Measurements from ENCODE around the gene SYNDIG1L.

Gene SYNDIG1L

DNA sequence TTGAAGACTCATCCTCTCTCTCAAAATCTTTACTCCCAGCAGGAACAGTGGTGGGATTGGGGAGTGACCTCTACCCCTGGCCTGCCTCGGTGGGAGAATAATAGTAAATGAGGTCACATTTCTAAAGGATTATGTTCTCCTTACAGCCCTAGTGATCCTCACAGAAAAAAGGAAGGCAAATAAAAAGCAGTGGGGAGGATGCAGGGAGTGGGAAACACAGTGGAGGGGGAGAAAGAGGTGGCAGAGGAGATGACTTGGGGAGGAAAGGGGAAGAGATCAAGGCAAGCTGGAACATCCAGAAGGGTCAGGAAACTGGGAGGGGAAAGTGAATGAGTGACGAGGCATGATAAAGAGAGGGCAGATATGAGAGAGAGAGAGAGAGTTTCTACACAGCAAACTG lies 8.3 kb upstream of the SYNDIG1L start:
- Histone ChIP-seq H3K9ac (ENCODE audit: low read length in 5 of 5) (no peak overlapping the region), H3K4me3 (ENCODE audit: low read depth in 1 of 5, low read length in 5 of 5) (no peak overlapping the region), H3K4me1 (ENCODE audit: control insufficient read depth in 5 of 5, insufficient read depth in 5 of 5, low read length in 5 of 5) (no peaks in the 10 kb centered on the region), H3K36me3 (ENCODE audit: control insufficient read depth in 5 of 5, insufficient read depth in 5 of 5, low read length in 5 of 5) (no peaks in the 10 kb centered on the region), H3K9me3 (ENCODE audit: control insufficient read depth in 5 of 5, low read length in 5 of 5) (no peaks in the 10 kb centered on the region), H3K27me3 (ENCODE audit: control insufficient read depth in 5 of 5, insufficient read depth in 4 of 5, low read length in 5 of 5) (no peaks in the 10 kb centered on the region), H3K27ac (ENCODE audit: low read depth, low read length) (no peak overlapping the region)

DNA sequence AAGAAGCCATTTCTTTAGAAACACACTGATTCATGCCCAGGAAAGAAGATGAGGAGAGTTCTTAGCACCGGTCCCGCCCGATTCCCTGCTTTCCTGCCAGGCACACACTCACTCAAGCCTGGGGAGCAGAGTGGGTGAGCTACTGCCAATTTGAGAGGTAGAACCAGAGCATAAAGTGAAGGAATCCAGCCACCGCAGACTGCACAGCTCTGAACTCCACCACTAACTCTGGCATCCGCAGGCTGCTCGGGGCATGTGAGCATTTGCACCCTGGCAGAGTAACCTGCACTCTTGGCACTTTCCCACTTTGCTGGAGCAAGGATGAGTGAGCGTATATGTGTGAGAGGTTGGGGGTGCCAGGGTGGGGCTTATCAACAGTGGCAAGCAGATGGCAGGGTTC lies 4.0 kb upstream of the SYNDIG1L start:
- no peak overlapping the region for H3K4me3 ChIP-seq (ENCODE audit: low read depth in 1 of 5, low read length in 5 of 5)
- H3K36me3 ChIP-seq (ENCODE audit: control insufficient read depth in 5 of 5, insufficient read depth in 5 of 5, low read length in 5 of 5) = no peaks in the 10 kb centered on the region
- H3K27me3 ChIP-seq (ENCODE audit: control insufficient read depth in 5 of 5, insufficient read depth in 4 of 5, low read length in 5 of 5) = peaks cover 2 to 7% (median 7%) of the 10 kb centered on the region in 5 donors
- no peaks in the 10 kb centered on the region for H3K9me3 ChIP-seq (ENCODE audit: control insufficient read depth in 5 of 5, low read length in 5 of 5)
- H3K4me1 ChIP-seq (ENCODE audit: control insufficient read depth in 5 of 5, insufficient read depth in 5 of 5, low read length in 5 of 5) = peaks cover 0 to 4% (median 3%) of the 10 kb centered on the region in 5 donors
- no peak overlapping the region for H3K27ac ChIP-seq (ENCODE audit: low read depth, low read length)
- no peak overlapping the region for H3K9ac ChIP-seq (ENCODE audit: low read length in 5 of 5)

DNA sequence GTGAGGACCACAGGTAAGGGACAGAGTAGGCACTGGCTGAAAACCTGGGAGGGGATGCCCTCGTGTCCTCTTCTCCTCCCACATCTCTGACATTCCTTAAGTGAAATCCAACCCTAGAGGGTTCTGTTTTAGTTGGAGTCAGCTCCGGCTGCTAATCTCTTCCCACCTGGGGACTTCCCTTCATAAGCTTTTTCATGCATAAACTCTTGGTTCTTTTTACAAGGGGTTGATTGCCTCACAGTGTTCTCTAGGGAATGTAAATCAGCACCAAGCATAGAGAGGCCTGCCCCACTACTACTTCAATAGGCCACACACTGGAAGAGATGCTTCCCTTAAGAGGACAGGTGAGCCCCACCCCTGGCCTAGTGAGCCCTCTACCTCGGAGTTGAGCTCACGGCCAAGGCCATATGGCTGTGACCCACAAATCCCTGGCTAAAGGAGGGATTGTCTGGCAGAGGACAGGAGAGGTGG lies 3.2 kb upstream of the SYNDIG1L start:
- no peak overlapping the region for H3K4me3 ChIP-seq (ENCODE audit: low read depth in 1 of 5, low read length in 5 of 5)
- H3K27me3 ChIP-seq (ENCODE audit: control insufficient read depth in 5 of 5, insufficient read depth in 4 of 5, low read length in 5 of 5) = peaks cover 7 to 14% (median 12%) of the 10 kb centered on the region in 5 donors

DNA sequence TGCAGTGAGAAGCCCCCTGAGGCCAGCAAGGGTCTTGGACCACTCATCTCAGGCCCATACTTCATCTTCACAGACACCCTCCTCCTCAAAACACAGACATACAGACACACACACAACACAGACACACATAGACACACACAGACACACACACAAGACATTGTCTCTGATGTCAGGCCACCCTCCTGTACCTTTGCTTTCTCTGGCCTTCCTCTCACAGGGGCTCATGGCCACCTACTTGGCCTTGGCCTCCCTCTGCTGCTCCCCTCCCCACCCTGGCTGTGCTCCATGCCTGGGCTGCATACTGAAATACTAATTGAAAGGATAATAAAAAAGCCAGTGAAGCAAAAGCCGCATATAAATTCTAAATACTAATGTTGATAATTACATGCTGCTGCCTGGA lies 1.6 kb upstream of the SYNDIG1L start:
- no peaks in the 10 kb centered on the region for H3K9me3 ChIP-seq (ENCODE audit: control insufficient read depth in 5 of 5, low read length in 5 of 5)
- H3K4me1 ChIP-seq (ENCODE audit: control insufficient read depth in 5 of 5, insufficient read depth in 5 of 5, low read length in 5 of 5) = peaks cover 0 to 4% (median 3%) of the 10 kb centered on the region in 5 donors
- no peaks in the 10 kb centered on the region for H3K36me3 ChIP-seq (ENCODE audit: control insufficient read depth in 5 of 5, insufficient read depth in 5 of 5, low read length in 5 of 5)
- H3K4me3 ChIP-seq (ENCODE audit: low read depth in 1 of 5, low read length in 5 of 5) = no peak overlapping the region
- H3K9ac ChIP-seq (ENCODE audit: low read length in 5 of 5) = no peak overlapping the region
- peaks cover 7 to 18% (median 12%) of the 10 kb centered on the region in 5 donors for H3K27me3 ChIP-seq (ENCODE audit: control insufficient read depth in 5 of 5, insufficient read depth in 4 of 5, low read length in 5 of 5)
- H3K27ac ChIP-seq (ENCODE audit: low read depth, low read length) = no peak overlapping the region

More for the DNA sequence above, 3.2 kb upstream of the SYNDIG1L start:
- H3K4me1 ChIP-seq (ENCODE audit: control insufficient read depth in 5 of 5, insufficient read depth in 5 of 5, low read length in 5 of 5) = peaks cover 0 to 4% (median 3%) of the 10 kb centered on the region in 5 donors
- H3K36me3 ChIP-seq (ENCODE audit: control insufficient read depth in 5 of 5, insufficient read depth in 5 of 5, low read length in 5 of 5) = no peaks in the 10 kb centered on the region
- H3K9me3 ChIP-seq (ENCODE audit: control insufficient read depth in 5 of 5, low read length in 5 of 5) = no peaks in the 10 kb centered on the region
- no peak overlapping the region for H3K9ac ChIP-seq (ENCODE audit: low read length in 5 of 5)
- no peak overlapping the region for H3K27ac ChIP-seq (ENCODE audit: low read depth, low read length)

DNA sequence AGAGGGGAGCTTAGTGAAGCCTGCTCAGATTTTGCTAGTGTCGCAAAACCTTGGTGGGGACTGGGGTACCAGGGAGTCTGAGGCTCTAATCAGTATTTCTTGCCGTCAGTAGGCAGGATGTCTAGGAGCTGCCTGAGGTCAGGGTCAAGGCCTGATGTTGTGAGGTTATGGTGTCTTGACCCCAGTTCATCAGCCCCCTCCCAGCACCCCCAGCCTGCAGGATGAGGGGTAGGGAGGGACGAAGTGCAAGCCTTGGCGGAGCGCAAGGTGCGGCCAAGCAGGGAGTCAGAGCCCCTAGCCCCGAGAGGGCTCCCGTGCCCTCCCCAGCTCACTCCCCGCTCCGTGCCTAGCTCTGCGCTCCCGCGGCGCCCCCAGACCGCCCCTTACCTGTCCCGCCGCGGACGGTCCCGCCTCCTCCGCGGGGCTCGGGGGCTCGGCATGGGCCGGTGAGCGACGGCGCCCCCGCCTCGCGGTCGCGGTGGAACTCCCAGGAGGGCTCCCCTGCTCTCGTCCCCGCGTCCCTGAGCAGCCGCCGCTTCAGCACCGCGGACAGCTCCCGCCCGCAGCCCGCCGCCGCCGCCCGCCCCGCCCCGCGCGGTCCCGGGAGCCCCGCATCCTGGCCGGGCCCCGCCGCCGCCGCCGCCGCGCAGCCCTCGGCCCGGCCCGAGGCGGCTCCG lies 347 bp downstream of the SYNDIG1L start:
- H3K9me3 ChIP-seq (ENCODE audit: control insufficient read depth in 5 of 5, low read length in 5 of 5) = peaks cover 0 to 2% (median 0%) of the 10 kb centered on the region in 5 donors
- H3K4me3 ChIP-seq (ENCODE audit: low read depth in 1 of 5, low read length in 5 of 5) = no peak overlapping the region
- H3K27ac ChIP-seq (ENCODE audit: low read depth, low read length) = no peak overlapping the region
- no peak overlapping the region for H3K9ac ChIP-seq (ENCODE audit: low read length in 5 of 5)
- peaks cover 7 to 18% (median 12%) of the 10 kb centered on the region in 5 donors for H3K27me3 ChIP-seq (ENCODE audit: control insufficient read depth in 5 of 5, insufficient read depth in 4 of 5, low read length in 5 of 5)
- H3K36me3 ChIP-seq (ENCODE audit: control insufficient read depth in 5 of 5, insufficient read depth in 5 of 5, low read length in 5 of 5) = no peaks in the 10 kb centered on the region
- peaks cover 0 to 4% (median 3%) of the 10 kb centered on the region in 5 donors for H3K4me1 ChIP-seq (ENCODE audit: control insufficient read depth in 5 of 5, insufficient read depth in 5 of 5, low read length in 5 of 5)

DNA sequence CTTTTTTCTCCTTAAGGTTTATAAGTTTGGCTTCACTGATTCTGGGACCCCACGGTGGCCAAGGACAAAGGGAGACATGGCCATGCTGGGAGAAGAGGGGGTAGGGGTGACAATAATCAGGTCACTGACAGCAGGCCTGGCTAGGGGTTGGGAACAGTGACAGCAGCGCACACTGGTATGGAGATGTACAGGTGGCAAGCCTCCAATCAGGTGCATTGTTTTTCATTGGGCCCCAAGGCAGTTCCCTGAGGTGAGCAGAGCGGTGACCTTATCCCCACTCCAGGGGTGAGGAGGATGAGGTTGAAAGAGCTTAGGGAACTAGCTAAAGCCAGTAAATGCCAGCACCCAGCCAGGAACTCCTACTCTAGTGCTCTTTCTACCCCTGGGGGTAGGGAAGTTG lies 1.4 kb downstream of the SYNDIG1L start:
- peaks cover 0 to 2% (median 0%) of the 10 kb centered on the region in 5 donors for H3K9me3 ChIP-seq (ENCODE audit: control insufficient read depth in 5 of 5, low read length in 5 of 5)
- no peak overlapping the region for H3K9ac ChIP-seq (ENCODE audit: low read length in 5 of 5)
- peaks cover 7 to 18% (median 12%) of the 10 kb centered on the region in 5 donors for H3K27me3 ChIP-seq (ENCODE audit: control insufficient read depth in 5 of 5, insufficient read depth in 4 of 5, low read length in 5 of 5)
- H3K36me3 ChIP-seq (ENCODE audit: control insufficient read depth in 5 of 5, insufficient read depth in 5 of 5, low read length in 5 of 5) = no peaks in the 10 kb centered on the region
- H3K4me3 ChIP-seq (ENCODE audit: low read depth in 1 of 5, low read length in 5 of 5) = no peak overlapping the region
- H3K27ac ChIP-seq (ENCODE audit: low read depth, low read length) = no peak overlapping the region
- H3K4me1 ChIP-seq (ENCODE audit: control insufficient read depth in 5 of 5, insufficient read depth in 5 of 5, low read length in 5 of 5) = peaks cover 0 to 4% (median 3%) of the 10 kb centered on the region in 5 donors

DNA sequence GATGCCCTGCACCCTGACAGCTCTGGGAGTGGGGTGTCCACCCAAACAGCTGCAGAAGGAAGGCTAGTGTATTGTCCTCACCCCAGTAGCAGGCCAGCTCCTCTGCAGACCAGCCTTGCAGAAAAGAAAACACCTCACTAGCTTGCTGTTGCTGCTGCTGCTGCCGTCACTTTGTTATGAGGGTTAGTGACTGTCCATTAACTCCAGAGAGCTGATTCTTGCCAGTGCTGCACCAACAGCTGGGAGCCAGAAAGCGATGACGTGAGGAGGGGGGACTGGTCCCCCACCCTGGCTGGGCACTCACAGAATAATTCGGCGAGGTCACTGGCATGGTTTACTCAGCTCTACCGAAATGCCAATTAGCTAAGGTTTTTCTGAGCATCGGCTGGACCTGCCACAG lies 2.8 kb downstream of the SYNDIG1L start:
- H3K9me3 ChIP-seq (ENCODE audit: control insufficient read depth in 5 of 5, low read length in 5 of 5) = peaks cover 0 to 2% (median 0%) of the 10 kb centered on the region in 5 donors
- H3K27ac ChIP-seq (ENCODE audit: low read depth, low read length) = no peak overlapping the region
- peaks cover 11 to 20% (median 17%) of the 10 kb centered on the region in 5 donors for H3K27me3 ChIP-seq (ENCODE audit: control insufficient read depth in 5 of 5, insufficient read depth in 4 of 5, low read length in 5 of 5)
- no peak overlapping the region for H3K9ac ChIP-seq (ENCODE audit: low read length in 5 of 5)
- peaks cover 0 to 4% (median 3%) of the 10 kb centered on the region in 5 donors for H3K4me1 ChIP-seq (ENCODE audit: control insufficient read depth in 5 of 5, insufficient read depth in 5 of 5, low read length in 5 of 5)
- no peak overlapping the region for H3K4me3 ChIP-seq (ENCODE audit: low read depth in 1 of 5, low read length in 5 of 5)
- H3K36me3 ChIP-seq (ENCODE audit: control insufficient read depth in 5 of 5, insufficient read depth in 5 of 5, low read length in 5 of 5) = no peaks in the 10 kb centered on the region

DNA sequence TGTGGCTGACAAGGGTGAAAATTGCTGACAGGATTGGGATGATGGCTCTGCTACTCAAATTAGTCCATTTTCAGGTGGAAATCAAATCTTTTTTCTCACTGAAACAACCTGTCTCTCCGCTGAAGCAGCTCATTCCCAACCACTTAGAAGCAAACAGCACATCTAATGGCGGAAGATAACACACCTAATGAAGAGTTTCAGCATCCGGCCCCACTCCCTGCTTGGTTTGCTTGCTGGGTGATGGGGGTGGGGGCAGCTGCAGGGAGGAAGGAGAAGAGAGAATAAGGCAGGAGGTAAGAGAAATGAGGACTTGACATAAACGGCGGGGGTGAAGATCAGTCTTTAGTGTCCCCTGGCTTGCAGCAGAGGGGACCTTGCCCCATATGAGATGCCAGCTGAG lies 4.0 kb downstream of the SYNDIG1L start:
- Histone ChIP-seq H3K4me3 (ENCODE audit: low read depth in 1 of 5, low read length in 5 of 5) (no peak overlapping the region), H3K9ac (ENCODE audit: low read length in 5 of 5) (no peak overlapping the region), H3K27me3 (ENCODE audit: control insufficient read depth in 5 of 5, insufficient read depth in 4 of 5, low read length in 5 of 5) (peaks cover 11 to 26% (median 17%) of the 10 kb centered on the region in 5 donors), H3K27ac (ENCODE audit: low read depth, low read length) (no peak overlapping the region), H3K36me3 (ENCODE audit: control insufficient read depth in 5 of 5, insufficient read depth in 5 of 5, low read length in 5 of 5) (no peaks in the 10 kb centered on the region), H3K4me1 (ENCODE audit: control insufficient read depth in 5 of 5, insufficient read depth in 5 of 5, low read length in 5 of 5) (peaks cover 0 to 4% (median 3%) of the 10 kb centered on the region in 5 donors), H3K9me3 (ENCODE audit: control insufficient read depth in 5 of 5, low read length in 5 of 5) (peaks cover 0 to 2% (median 0%) of the 10 kb centered on the region in 5 donors)

DNA sequence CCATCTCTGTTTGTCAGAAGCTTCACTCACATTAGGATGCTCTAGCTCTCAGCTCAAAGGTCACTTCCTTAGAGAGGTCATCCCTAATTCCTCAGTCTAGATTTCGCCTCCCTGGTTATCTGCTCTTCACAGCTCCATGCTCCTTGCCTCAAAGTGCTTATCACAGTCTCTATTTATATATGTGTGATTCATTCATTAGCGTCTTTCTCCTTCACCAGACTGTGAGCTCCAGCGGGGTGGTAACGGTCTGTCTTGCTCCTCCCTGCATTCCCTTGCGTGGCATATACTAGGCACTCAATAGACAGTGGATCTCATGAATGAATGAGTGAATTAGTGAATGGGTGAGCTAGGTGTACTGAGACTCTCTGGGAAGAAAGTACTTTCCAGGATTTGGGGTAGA lies 6.9 kb downstream of the SYNDIG1L start:
- peaks cover 0 to 3% (median 0%) of the 10 kb centered on the region in 5 donors for H3K9me3 ChIP-seq (ENCODE audit: control insufficient read depth in 5 of 5, low read length in 5 of 5)
- no peak overlapping the region for H3K9ac ChIP-seq (ENCODE audit: low read length in 5 of 5)
- peaks cover 5 to 28% (median 10%) of the 10 kb centered on the region in 5 donors for H3K27me3 ChIP-seq (ENCODE audit: control insufficient read depth in 5 of 5, insufficient read depth in 4 of 5, low read length in 5 of 5)
- no peak overlapping the region for H3K4me3 ChIP-seq (ENCODE audit: low read depth in 1 of 5, low read length in 5 of 5)
- no peaks in the 10 kb centered on the region for H3K4me1 ChIP-seq (ENCODE audit: control insufficient read depth in 5 of 5, insufficient read depth in 5 of 5, low read length in 5 of 5)
- no peaks in the 10 kb centered on the region for H3K36me3 ChIP-seq (ENCODE audit: control insufficient read depth in 5 of 5, insufficient read depth in 5 of 5, low read length in 5 of 5)
- H3K27ac ChIP-seq (ENCODE audit: low read depth, low read length) = no peak overlapping the region

DNA sequence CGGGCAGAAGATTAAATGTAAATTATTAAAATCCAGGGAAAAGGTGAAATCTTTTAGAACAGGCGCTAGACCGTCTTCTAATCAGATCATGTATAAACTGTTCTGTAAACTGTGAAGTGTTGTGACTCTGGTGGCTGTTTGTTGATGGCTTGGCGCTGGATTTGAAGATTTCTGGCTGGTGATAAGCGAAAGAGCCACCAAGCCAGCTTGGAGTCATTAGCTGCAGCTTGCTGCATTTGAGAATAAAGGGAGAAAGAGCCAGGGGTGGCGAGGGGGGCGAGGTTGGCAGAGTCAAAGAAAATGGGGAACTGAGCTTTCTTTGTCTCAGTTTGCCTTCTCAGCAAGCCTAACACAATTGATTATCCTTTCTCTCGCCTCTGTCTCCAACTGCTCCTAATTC lies 8.0 kb downstream of the SYNDIG1L start:
- Histone ChIP-seq H3K27me3 (ENCODE audit: control insufficient read depth in 5 of 5, insufficient read depth in 4 of 5, low read length in 5 of 5) (peaks cover under 1 to 27% (median 10%) of the 10 kb centered on the region in 5 donors), H3K9me3 (ENCODE audit: control insufficient read depth in 5 of 5, low read length in 5 of 5) (peaks cover 0 to 3% (median 0%) of the 10 kb centered on the region in 5 donors), H3K36me3 (ENCODE audit: control insufficient read depth in 5 of 5, insufficient read depth in 5 of 5, low read length in 5 of 5) (no peaks in the 10 kb centered on the region), H3K4me1 (ENCODE audit: control insufficient read depth in 5 of 5, insufficient read depth in 5 of 5, low read length in 5 of 5) (no peaks in the 10 kb centered on the region), H3K27ac (ENCODE audit: low read depth, low read length) (no peak overlapping the region), H3K4me3 (ENCODE audit: low read depth in 1 of 5, low read length in 5 of 5) (no peak overlapping the region), H3K9ac (ENCODE audit: low read length in 5 of 5) (no peak overlapping the region)
